IMR-90 (cell line): ENCODE data around the gene RASL10B. TPM values are rescaled to one million over a fixed set of nuclear protein-coding genes. Genes with fewer than 3 reads are reported as not detected.

Experiments used
- ATAC-seq: fragments of 200-7000 bp; cut with Tn5 transposase; 2 replicates; pipeline ENCODE4 v1.9.1; 2020; ENCODE audit warnings: low read depth, mild to moderate bottlenecking, moderate library complexity
- BruUV-seq: library from RNA; stranded (reverse); fragments of 400-500 nt; replicated peaks from 2 replicates; lab custom pipeline; 2021; lab: Mats Ljungman, UMichigan
- CTCF ChIA-PET: fragments of 300-600 bp; formaldehyde crosslinking; extraction: SDS; loops from one replicate; lab custom pipeline; 2021; ENCODE audit warnings: antibody characterized with exemption; lab: Yijun Ruan, JAX
- POLR2A ChIA-PET: fragments of 300-600 bp; sonication (Branson Sonifier 250); formaldehyde crosslinking; loops from one replicate; lab custom pipeline; 2022; ENCODE audit warnings: antibody characterized with exemption; ENCODE audit not compliant: unreplicated experiment; lab: Charles Lee
- DNase-seq: peaks from one replicate; pipeline ENCODE4 v3.0.0; 2013
- H2AFZ ChIP-seq: replicated peaks from 2 replicates; pipeline ENCODE3; 2013; ENCODE audit warnings: low read length, mild to moderate bottlenecking; ENCODE audit not compliant: poor library complexity
- H2AK5ac ChIP-seq: 2 replicates; pipeline ENCODE4 v1.6.1; 2013; ENCODE audit warnings: low read depth, low read length, inconsistent platforms
- H2AK9ac ChIP-seq: replicated peaks from 2 replicates; pipeline ENCODE3; 2013; ENCODE audit warnings: mild to moderate bottlenecking, low read depth, low read length, moderate library complexity; ENCODE audit not compliant: poor library complexity
- H2BK120ac ChIP-seq: 2 replicates; pipeline ENCODE4 v1.6.1; 2013; ENCODE audit warnings: low read depth, low read length, inconsistent platforms
- H2BK15ac ChIP-seq: 3 replicates; pipeline ENCODE4 v1.6.1; 2013; ENCODE audit warnings: low read depth, low read length, inconsistent platforms
- H2BK20ac ChIP-seq: 2 replicates; pipeline ENCODE4 v1.6.1; 2013; ENCODE audit warnings: low read depth, mild to moderate bottlenecking, inconsistent platforms, low read length, moderate library complexity
- H2BK5ac ChIP-seq: 2 replicates; pipeline ENCODE4 v1.6.1; 2013; ENCODE audit warnings: mild to moderate bottlenecking, low read depth, low read length, inconsistent platforms; ENCODE audit not compliant: poor library complexity, severe bottlenecking
- H3K14ac ChIP-seq: replicated peaks from 2 replicates; pipeline ENCODE4 v1.6.1; 2013; ENCODE audit warnings: low read depth, low read length, inconsistent platforms
- H3K18ac ChIP-seq: 2 replicates; pipeline ENCODE4 v1.6.1; 2013; ENCODE audit warnings: low read depth, low read length, control low read depth
- H3K23ac ChIP-seq: 2 replicates; pipeline ENCODE4 v1.6.1; 2013; ENCODE audit warnings: low read depth, low read length, inconsistent platforms
- H3K27ac ChIP-seq: 2 replicates; pipeline ENCODE4 v1.5.1; 2013; ENCODE audit warnings: mild to moderate bottlenecking, control low read depth, low read length; ENCODE audit not compliant: insufficient read depth
- H3K27me3 ChIP-seq: 2 replicates; pipeline ENCODE4 v1.6.1; 2013; ENCODE audit warnings: low read length; ENCODE audit not compliant: control insufficient read depth, insufficient read depth
- H3K36me3 ChIP-seq: 2 replicates; pipeline ENCODE4 v1.6.1; 2013; ENCODE audit warnings: low read length, mixed read lengths; ENCODE audit not compliant: control insufficient read depth, insufficient read depth
- H3K4ac ChIP-seq: 2 replicates; pipeline ENCODE4 v1.6.1; 2013; ENCODE audit warnings: low read depth, low read length, inconsistent platforms
- H3K4me1 ChIP-seq: 2 replicates; pipeline ENCODE4 v1.6.1; 2013; ENCODE audit warnings: low read length, mixed read lengths; ENCODE audit not compliant: control insufficient read depth, insufficient read depth
- H3K4me2 ChIP-seq: 2 replicates; pipeline ENCODE4 v1.6.1; 2013; ENCODE audit warnings: low read depth, mild to moderate bottlenecking, control low read depth, low read length, moderate library complexity
- H3K4me3 ChIP-seq: 2 replicates; pipeline ENCODE4 v1.5.1; 2013; ENCODE audit warnings: low read depth, mild to moderate bottlenecking, control low read depth, low read length, moderate library complexity; ENCODE audit not compliant: insufficient read depth
- H3K56ac ChIP-seq: 2 replicates; pipeline ENCODE4 v1.6.1; 2013; ENCODE audit warnings: low read length, inconsistent platforms; ENCODE audit not compliant: insufficient read depth; ENCODE audit errors: extremely low read depth
- H3K79me1 ChIP-seq, 2 experiments: 2 replicates each; pipeline ENCODE4 v1.6.1; 2013; ENCODE audit warnings: low read length in 2 of 2, inconsistent platforms in 1 of 2, low read depth in 1 of 2
- H3K9ac ChIP-seq: 2 replicates; pipeline ENCODE4 v1.6.1; 2013; ENCODE audit warnings: low read depth, low read length, control low read depth
- H3K9me1 ChIP-seq: 2 replicates; pipeline ENCODE4 v1.6.1; 2013; ENCODE audit warnings: low read length, inconsistent platforms; ENCODE audit not compliant: insufficient read depth
- H3K9me3 ChIP-seq: 2 replicates; pipeline ENCODE4 v1.6.1; 2013; ENCODE audit warnings: low read length; ENCODE audit not compliant: control insufficient read depth, insufficient read depth
- H4K20me1 ChIP-seq: 2 replicates; pipeline ENCODE4 v1.6.1; 2013; ENCODE audit warnings: low read length, inconsistent platforms; ENCODE audit not compliant: insufficient read depth
- H4K5ac ChIP-seq: 2 replicates; pipeline ENCODE4 v1.6.1; 2013; ENCODE audit warnings: mild to moderate bottlenecking, low read depth, low read length, control low read depth
- H4K8ac ChIP-seq, 2 experiments: 2 replicates each; pipeline ENCODE4 v1.6.1; 2013; ENCODE audit warnings: low read depth in 2 of 2, low read length in 2 of 2, control low read depth in 1 of 2, inconsistent platforms in 1 of 2
- H4K91ac ChIP-seq: 2 replicates; pipeline ENCODE4 v1.6.1; 2013; ENCODE audit warnings: low read depth, low read length, inconsistent platforms; ENCODE audit not compliant: insufficient read depth
- BHLHE40 ChIP-seq: fragments of 150-350 bp; IDR thresholded peaks from 2 replicates; pipeline ENCODE4 v1.6.1; 2016; ENCODE audit warnings: mild to moderate bottlenecking, low read depth, low read length
- CEBPB ChIP-seq: IDR thresholded peaks from 2 replicates; pipeline ENCODE4 v1.6.1; 2012; ENCODE audit warnings: low read depth, low read length, improper control_type of control experiment
- ELK1 ChIP-seq: fragments of 150-350 bp; IDR thresholded peaks from 2 replicates; pipeline ENCODE4 v1.6.1; 2016; ENCODE audit warnings: low read depth, mild to moderate bottlenecking, low read length, moderate library complexity, borderline replicate concordance
- MAFK ChIP-seq: IDR thresholded peaks from 2 replicates; pipeline ENCODE4 v1.6.1; 2012; ENCODE audit warnings: low read depth, low read length, improper control_type of control experiment
- MAZ ChIP-seq: IDR thresholded peaks from 2 replicates; pipeline ENCODE4 v1.6.1; 2012; ENCODE audit warnings: low read depth, mild to moderate bottlenecking, low read length, improper control_type of control experiment, moderate library complexity, borderline replicate concordance
- MXI1 ChIP-seq: IDR thresholded peaks from 2 replicates; pipeline ENCODE4 v1.6.1; 2012; ENCODE audit warnings: low read depth, mild to moderate bottlenecking, low read length, moderate library complexity, borderline replicate concordance
- POLR2A ChIP-seq: IDR thresholded peaks from 2 replicates; pipeline ENCODE4 v1.6.1; 2012; ENCODE audit warnings: mild to moderate bottlenecking, low read depth, low read length
- RAD21 ChIP-seq: IDR thresholded peaks from 2 replicates; pipeline ENCODE4 v1.6.1; 2012; ENCODE audit warnings: low read length, improper control_type of control experiment
- RCOR1 ChIP-seq: IDR thresholded peaks from 2 replicates; pipeline ENCODE4 v1.6.1; 2012; ENCODE audit warnings: mild to moderate bottlenecking, low read length, improper control_type of control experiment; ENCODE audit not compliant: insufficient replicate concordance
- RFX5 ChIP-seq: IDR thresholded peaks from 2 replicates; pipeline ENCODE4 v1.8.0; 2012; ENCODE audit warnings: low read depth, mild to moderate bottlenecking, low read length, moderate library complexity
- SMC3 ChIP-seq: fragments of 150-350 bp; IDR thresholded peaks from 2 replicates; pipeline ENCODE4 v1.6.1; 2016; ENCODE audit warnings: low read depth, mild to moderate bottlenecking, antibody characterized with exemption, low read length, moderate library complexity
- USF2 ChIP-seq: fragments of 150-350 bp; IDR thresholded peaks from 2 replicates; pipeline ENCODE4 v1.6.1; 2017; ENCODE audit warnings: mild to moderate bottlenecking, antibody characterized with exemption, low read length, low read depth
- WGBS, 2 experiments: methylation state at CpG; one replicate each; pipeline versions ENCODE4 v1.1.5 to v1.1.7; 2013; ENCODE audit warnings: missing lambda C conversion rate in 2 of 2; ENCODE audit not compliant: insufficient read length in 1 of 2; ENCODE audit errors: extremely low coverage in 2 of 2; 5-methylcytosine and 5-hydroxymethylcytosine counted together
- dilution Hi-C: fragments of 300-500 bp; cut with HindIII; formaldehyde crosslinking; loops from one replicate; pipeline ENCODE4 v1.14.3; 2018; ENCODE audit warnings: low sequenced_read_pairs; ENCODE audit not compliant: unreplicated experiment
- in situ Hi-C: fragments of 300-500 bp; cut with MboI; formaldehyde crosslinking; loops from 3 replicates; pipeline ENCODE4 v1.14.3; 2019; ENCODE audit warnings: low sequenced_read_pairs, inconsistent platforms, mixed read lengths
- intact Hi-C: fragments of 100-400 bp; cut with micrococcal nuclease; formaldehyde crosslinking; loops from 2 replicates; pipeline ENCODE4 v1.10.0; 2022
- polyA plus RNA-seq, 3 experiments: library from polyadenylated mRNA; depleted of rRNA; stranded (reverse); fragments of >200 nt; gene quantifications; 2 replicates each; pipeline ENCODE4 v1.2.3, GENCODE V29; 2012; ENCODE audit warnings: low replicate concordance in 1 of 3
- total RNA-seq: library from RNA; depleted of rRNA; stranded (reverse); fragments of >200 nt; gene quantifications from 2 replicates; pipeline ENCODE4 v1.2.3, GENCODE V29; 2012
- TF ChIP-seq, protein P1 (sequence below): conservative IDR thresholded peaks from 2 replicates; pipeline ENCODE4 v1.5.1; 2012; ENCODE audit warnings: mild to moderate bottlenecking, low read depth, low read length, improper control_type of control experiment

The RASL10B gene
- total and polyA plus RNA-seq, 2 of the 4 experiments (the other 2 are of a cell fraction), result 4.1 to 4.7 TPM

- TF ChIP-seq RCOR1 (no peak), MXI1 (no peak), MAFK (no peak), SMC3 (no peak), RAD21 (no peak), MAZ (no peak)
Measured at GRCh38 chr17:35732806-35733136, 1.3 kb downstream of the RASL10B start (continued).

DNA sequence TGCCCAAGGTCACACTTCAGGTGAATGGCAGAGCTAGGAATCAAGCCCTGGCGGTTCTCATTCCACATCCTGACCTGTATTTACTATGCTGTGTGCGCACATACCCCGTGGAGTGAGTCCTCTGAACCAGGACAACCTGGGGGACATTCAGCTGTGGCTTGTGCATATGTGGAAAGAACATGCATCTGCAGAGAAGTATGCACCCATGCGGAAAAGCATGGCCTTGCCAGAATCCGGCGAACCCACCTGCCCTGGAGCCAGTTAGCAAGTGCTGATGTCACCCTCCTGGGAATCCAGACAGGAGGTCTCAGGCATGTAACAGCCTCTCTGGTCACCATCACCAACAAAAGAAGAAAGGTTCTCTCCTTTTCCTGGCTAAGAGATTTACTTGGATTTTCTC is 1.9 kb downstream of the RASL10B start:
- no peak overlapping the region for H3K4ac ChIP-seq
- no peak overlapping the region for H2BK15ac ChIP-seq
- no peak overlapping the region for H2AK9ac ChIP-seq
- H3K9me1 ChIP-seq, result peaks cover 4% of the 10 kb centered on the region; the same call in 1 of the 2 replicates
- no peak overlapping the region for H3K4me3 ChIP-seq
- dilution Hi-C loops, result no loop called here
- H3K4me2 ChIP-seq, result no peak overlapping the region
- H3K27ac ChIP-seq, result no peak overlapping the region
- peaks cover 3% of the 10 kb centered on the region for H3K4me1 ChIP-seq
- H4K20me1 ChIP-seq, result 0 out of 2 replicates have a peak, but pooled peaks cover 3% of the 10 kb centered on the region
- POLR2A ChIA-PET, result no interaction called here
- H2BK20ac ChIP-seq, result no peak overlapping the region
- peaks cover 0 to 2% of the 10 kb centered on the region in 2 experiments; a peak in 1 of 4 replicates for H3K79me1 ChIP-seq
- no peak overlapping the region for H3K23ac ChIP-seq
- no peak overlapping the region for H2AFZ ChIP-seq
- no peak overlapping the region for H2BK120ac ChIP-seq
- H4K8ac ChIP-seq, result no peak overlapping the region
- BruUV-seq, result no TSS peak
- H3K27me3 ChIP-seq, result peaks cover 2% of the 10 kb centered on the region; the same call in 1 of the 2 replicates
- TF ChIP-seq, protein P1, sequence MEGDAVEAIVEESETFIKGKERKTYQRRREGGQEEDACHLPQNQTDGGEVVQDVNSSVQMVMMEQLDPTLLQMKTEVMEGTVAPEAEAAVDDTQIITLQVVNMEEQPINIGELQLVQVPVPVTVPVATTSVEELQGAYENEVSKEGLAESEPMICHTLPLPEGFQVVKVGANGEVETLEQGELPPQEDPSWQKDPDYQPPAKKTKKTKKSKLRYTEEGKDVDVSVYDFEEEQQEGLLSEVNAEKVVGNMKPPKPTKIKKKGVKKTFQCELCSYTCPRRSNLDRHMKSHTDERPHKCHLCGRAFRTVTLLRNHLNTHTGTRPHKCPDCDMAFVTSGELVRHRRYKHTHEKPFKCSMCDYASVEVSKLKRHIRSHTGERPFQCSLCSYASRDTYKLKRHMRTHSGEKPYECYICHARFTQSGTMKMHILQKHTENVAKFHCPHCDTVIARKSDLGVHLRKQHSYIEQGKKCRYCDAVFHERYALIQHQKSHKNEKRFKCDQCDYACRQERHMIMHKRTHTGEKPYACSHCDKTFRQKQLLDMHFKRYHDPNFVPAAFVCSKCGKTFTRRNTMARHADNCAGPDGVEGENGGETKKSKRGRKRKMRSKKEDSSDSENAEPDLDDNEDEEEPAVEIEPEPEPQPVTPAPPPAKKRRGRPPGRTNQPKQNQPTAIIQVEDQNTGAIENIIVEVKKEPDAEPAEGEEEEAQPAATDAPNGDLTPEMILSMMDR, result no peak
- TF ChIP-seq ELK1 (no peak), USF2 (no peak), SMC3 (no peak), MAZ (no peak), BHLHE40 (no peak), CEBPB (no peak), MXI1 (no peak), RFX5 (no peak), POLR2A (no peak), RCOR1 (no peak)
- no peak overlapping the region for H4K91ac ChIP-seq
- H3K36me3 ChIP-seq, result no peaks in the 10 kb centered on the region
- H2BK5ac ChIP-seq, result no peak overlapping the region
- H3K18ac ChIP-seq, result no peak overlapping the region
- H2AK5ac ChIP-seq, result no peak overlapping the region
- H3K9ac ChIP-seq, result no peak overlapping the region
- CTCF ChIA-PET, result interaction anchor here (0.6 kb wide), 1 partner anchor 171 kb away, joined by 3 read pairs; no protein-coding TSS in a partner anchor
- WGBS, 2 experiments, result 96% methylated on average over 5 of the region's 6 CpGs; no CpG with 5 or more reads in 1 of the 2 experiments
- no peak overlapping the region for H4K5ac ChIP-seq
- intact Hi-C loops, result no loop called here
- DNase-seq (no peak), ATAC-seq (no peak)
- H3K9me3 ChIP-seq, result no peaks in the 10 kb centered on the region
- in situ Hi-C loops, result loop anchor here (25.0 kb wide), 1 partner anchor 371 kb away; the partner anchor contains the start of gene SLFN11
- H3K56ac ChIP-seq, result no peak overlapping the region
- no peak overlapping the region for H3K14ac ChIP-seq
